AG10803 (cell line): Measurements from ENCODE around the gene MCF2L2.
"Not testable (repeated sequence)": the region's sequence is repeated elsewhere in the genome, so short reads cannot be mapped to it uniquely, and the experiment has no call there.

ENCODE experiments used
- DNase-seq: peaks from one replicate; pipeline ENCODE4 v3.0.0; 2010; ENCODE audit warnings: low read depth
- H3K4me3 ChIP-seq: 2 replicates; pipeline ENCODE4 v1.5.1; 2011; ENCODE audit warnings: mild to moderate bottlenecking, low read length, control low read depth
- TF ChIP-seq, protein P1 (sequence below): conservative IDR thresholded peaks from 2 replicates; pipeline ENCODE4 v1.5.1; 2011; ENCODE audit warnings: mild to moderate bottlenecking, low read length, control low read depth, inconsistent platforms

Gene MCF2L2

DNA sequence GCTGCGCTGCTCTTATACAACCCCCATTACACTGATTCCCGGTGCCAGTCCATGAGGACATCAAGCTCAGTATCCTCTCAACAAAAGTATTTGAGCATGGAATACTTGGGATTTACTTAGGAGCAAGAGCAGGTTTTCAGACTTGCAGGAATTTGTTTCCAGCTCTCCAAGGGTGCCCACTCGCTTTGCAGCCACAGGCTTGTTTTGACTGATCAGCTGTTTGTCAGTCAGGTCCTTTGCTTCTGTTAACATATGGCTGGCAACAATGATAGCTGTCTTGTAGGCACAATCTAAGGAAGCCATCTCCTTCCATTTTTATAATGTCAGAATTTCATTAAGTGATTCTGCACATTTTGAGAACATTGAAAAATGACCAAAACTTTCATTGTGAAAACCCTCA is 38.2 kb upstream of the MCF2L2 start:
- TF ChIP-seq, protein P1, sequence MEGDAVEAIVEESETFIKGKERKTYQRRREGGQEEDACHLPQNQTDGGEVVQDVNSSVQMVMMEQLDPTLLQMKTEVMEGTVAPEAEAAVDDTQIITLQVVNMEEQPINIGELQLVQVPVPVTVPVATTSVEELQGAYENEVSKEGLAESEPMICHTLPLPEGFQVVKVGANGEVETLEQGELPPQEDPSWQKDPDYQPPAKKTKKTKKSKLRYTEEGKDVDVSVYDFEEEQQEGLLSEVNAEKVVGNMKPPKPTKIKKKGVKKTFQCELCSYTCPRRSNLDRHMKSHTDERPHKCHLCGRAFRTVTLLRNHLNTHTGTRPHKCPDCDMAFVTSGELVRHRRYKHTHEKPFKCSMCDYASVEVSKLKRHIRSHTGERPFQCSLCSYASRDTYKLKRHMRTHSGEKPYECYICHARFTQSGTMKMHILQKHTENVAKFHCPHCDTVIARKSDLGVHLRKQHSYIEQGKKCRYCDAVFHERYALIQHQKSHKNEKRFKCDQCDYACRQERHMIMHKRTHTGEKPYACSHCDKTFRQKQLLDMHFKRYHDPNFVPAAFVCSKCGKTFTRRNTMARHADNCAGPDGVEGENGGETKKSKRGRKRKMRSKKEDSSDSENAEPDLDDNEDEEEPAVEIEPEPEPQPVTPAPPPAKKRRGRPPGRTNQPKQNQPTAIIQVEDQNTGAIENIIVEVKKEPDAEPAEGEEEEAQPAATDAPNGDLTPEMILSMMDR, result no peak
- H3K4me3 ChIP-seq, result no peak overlapping the region
- no peak for DNase-seq

DNA sequence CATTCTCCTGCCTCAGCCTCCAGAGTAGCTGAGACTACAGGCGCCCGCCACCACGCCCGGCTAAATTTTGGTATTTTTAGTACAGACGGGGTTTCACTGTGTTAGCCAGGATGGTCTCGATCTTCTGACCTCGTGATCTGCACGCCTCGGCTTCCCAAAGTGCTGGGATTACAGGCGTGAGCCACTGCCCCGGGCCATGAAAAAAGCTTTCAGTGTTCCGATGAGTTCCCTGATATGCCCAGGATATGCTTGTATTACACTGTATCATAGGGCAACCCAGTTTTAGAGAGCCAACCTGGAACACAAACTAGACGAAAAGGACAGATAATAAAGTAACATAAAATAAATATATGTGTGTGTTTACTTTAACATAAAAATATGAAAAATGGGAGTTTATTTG is 37.3 kb upstream of the MCF2L2 start:
- DNase-seq, result not testable (repeated sequence)

DNA sequence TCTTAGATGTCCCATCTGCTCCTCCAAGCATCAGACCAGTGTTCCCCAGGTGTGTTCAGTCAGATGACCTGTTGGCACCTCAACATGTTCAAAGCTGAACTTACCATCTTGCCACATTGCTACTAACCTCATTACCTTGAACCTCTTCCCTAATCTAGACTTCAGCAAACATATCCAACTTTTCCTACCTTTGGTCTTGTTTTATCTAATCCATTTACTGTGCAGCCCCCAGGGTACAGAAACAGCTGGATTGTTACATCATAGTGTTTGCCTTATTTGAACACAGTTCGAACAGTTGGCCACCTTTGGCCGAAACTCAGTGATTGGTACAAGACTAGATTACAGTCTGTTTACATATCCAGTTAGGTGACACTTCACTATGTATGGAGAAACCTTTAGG is 36.1 kb upstream of the MCF2L2 start:
- H3K4me3 ChIP-seq, result no peak overlapping the region
- TF ChIP-seq, protein P1, result no peak
- no peak for DNase-seq

More for the DNA sequence above, 37.3 kb upstream of the MCF2L2 start:
- not testable (repeated sequence) for H3K4me3 ChIP-seq

DNA sequence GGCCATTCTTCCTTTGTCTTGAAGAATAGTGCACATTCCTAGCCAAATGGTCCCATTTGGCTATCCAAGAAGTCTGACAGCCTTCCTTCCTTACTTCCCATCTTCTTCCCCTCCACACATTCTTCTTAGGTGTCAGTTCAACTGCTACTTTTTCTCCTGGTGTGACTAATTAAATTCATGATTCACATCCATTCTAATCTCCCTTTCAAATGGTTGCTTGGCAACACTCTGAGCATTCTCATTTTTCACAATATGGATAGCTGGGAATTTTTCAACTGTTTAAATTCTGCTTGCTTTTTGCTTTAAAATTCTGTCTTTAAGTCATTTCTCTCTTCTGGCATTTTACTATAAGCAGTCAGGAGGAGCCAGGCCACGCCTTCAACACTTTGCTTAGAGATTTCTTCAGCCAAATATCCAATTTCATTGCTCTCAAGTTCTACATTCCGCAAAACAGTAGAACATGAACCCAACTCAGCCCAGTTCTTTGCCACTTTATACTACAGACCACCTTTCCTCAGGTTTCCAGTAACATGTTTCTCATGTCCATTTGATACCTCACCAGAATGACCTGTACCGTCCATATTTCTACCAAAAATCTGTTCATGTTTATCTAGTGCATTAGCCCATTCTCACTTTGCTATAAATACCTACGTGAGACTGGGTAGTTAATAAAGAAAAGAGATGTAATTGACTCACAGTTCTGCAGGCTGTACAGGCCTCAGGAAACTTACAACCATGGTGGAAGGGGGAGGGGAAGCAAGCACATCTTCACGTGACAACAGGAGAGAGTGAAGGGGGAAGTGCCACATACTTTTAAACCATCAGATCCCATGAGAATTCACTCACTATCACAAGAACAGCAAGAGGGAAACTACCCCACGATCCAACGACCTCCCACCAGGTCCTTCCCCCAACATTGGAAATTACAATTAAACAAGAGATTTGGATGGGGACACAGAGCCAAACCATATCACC is 31.9 kb upstream of the MCF2L2 start:
- DNase-seq, result no peak
- H3K4me3 ChIP-seq, result no peak overlapping the region
- TF ChIP-seq, protein P1, result no peak

DNA sequence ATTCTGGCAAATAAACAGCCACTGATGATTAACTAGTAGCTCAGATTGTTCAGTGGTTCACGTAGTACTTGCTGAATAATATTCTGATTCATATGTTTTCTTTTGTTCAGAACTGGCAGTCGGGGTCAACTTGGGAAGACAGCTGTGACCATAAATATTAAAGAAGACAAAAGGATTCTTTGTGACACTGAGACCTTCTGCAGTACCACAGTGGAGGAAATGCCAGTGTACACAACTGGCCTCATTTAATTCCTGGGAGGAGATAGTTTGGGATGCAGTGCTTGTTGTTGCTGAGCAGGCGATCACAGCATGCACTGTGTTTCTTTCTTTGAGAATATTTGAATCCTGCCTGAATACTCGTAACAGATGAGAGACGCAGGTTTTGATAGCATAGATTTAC is 26.7 kb upstream of the MCF2L2 start:
- peak; percentile 9 for DNase-seq
- TF ChIP-seq, protein P1, result no peak
- no peak overlapping the region for H3K4me3 ChIP-seq

DNA sequence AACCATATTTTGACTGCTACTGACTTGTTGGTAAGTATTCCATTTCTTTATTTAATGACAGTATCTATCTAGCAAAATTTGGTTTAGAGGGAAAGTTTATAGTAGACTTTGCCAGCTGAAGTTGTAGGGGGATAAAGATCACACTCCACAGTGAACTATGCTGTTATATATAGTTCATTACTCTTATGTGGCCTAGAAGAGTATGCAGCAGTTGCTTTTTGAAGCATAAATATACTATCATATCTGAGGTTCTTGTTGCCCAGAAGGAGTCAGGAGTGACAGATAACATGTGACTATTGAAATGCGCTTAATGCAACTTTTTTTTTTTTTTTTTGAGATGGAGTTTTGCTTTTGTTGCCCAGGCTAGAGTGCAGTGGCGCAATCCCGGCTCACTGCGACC is 25.6 kb upstream of the MCF2L2 start:
- H3K4me3 ChIP-seq, result no peak overlapping the region
- DNase-seq, result no peak
- TF ChIP-seq, protein P1, result no peak

DNA sequence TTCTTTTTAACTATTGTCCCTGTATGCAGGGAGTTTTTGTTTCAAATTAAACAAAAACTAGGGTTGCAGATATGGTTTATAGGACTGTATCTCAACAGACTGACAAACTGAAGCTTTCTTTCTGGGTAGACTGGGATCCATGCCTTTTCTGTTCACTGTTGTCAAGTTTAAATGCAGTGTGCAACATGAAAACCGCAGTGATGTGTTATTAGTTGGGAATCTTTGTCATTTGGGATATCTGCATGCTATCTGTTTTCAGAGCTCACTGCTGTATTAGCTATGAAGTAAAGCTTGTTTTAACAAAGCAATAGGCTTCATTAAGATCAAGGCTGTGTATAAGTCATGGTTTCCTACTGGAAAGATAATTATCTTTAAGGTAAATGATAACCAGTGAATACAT is 21.4 kb upstream of the MCF2L2 start:
- no peak overlapping the region for H3K4me3 ChIP-seq
- DNase-seq, result no peak
- TF ChIP-seq, protein P1, result no peak
